NB4 (cell line): Measurements from ENCODE around the gene HES2.

ENCODE experiments used
- CTCF ChIP-seq: IDR thresholded peaks from one replicate; pipeline ENCODE4 v1.5.1; 2012; ENCODE audit warnings: low read depth, low read length
- MYC ChIP-seq: IDR thresholded peaks from 2 replicates; pipeline ENCODE4 v1.6.1; 2011; ENCODE audit warnings: low read depth, low read length
- POLR2A ChIP-seq: IDR thresholded peaks from 2 replicates; pipeline ENCODE4 v1.6.1; 2011; ENCODE audit warnings: mild to moderate bottlenecking; ENCODE audit not compliant: insufficient read length; ENCODE audit errors: extremely low read depth

- TF ChIP-seq MYC = no peak
- TF ChIP-seq CTCF = no peak
- TF ChIP-seq POLR2A = no peak
These were observed 11.7 kb downstream of the HES2 start for GRCh38 chr1:6408023-6408422.
